Sigmoid colon (tissue), 7 donors: ENCODE measurements around the gene SNX1. TPM values are rescaled to one million over a fixed set of nuclear protein-coding genes. Genes with fewer than 3 reads are reported as not detected.

Experiments used
- DNase-seq: peaks from one replicate; pipeline ENCODE4 v3.0.0-alpha.2; 2019
- H3K27ac ChIP-seq, 4 donors: fragments of 200-600 bp; sonication (generic); one replicate each; pipeline ENCODE4 v1.5.1; 2016 to 2019; ENCODE audit warnings: mild to moderate bottlenecking in 1 of 4
- H3K27me3 ChIP-seq, 3 donors: fragments of 200-600 bp; sonication (generic); one replicate each; pipeline ENCODE4 v1.5.1; 2019; ENCODE audit warnings: mild to moderate bottlenecking in 1 of 3
- H3K36me3 ChIP-seq, 4 donors: fragments of 200-600 bp; sonication (generic); one replicate each; pipeline ENCODE4 v1.5.1; 2016 to 2019
- H3K4me1 ChIP-seq, 4 donors: fragments of 200-600 bp; sonication (generic); one replicate each; pipeline ENCODE4 v1.5.1; 2017 to 2019
- H3K4me3 ChIP-seq, 4 donors: fragments of 200-600 bp; sonication (generic); one replicate each; pipeline ENCODE4 v1.5.1; 2017 to 2019; ENCODE audit warnings: mild to moderate bottlenecking in 2 of 4, moderate library complexity in 1 of 4
- H3K9me3 ChIP-seq, 4 donors: fragments of 200-600 bp in 3 of 4; sonication (generic) in 3 of 4; one replicate each; pipeline versions ENCODE4 v1.5.1 to v1.6.1; 2013 to 2019
- EP300 ChIP-seq, 4 donors: sonication (generic); formaldehyde crosslinking; IDR thresholded peaks; one replicate each; pipeline ENCODE4 v1.6.1; 2017; ENCODE audit warnings: antibody characterized with exemption in 4 of 4
- POLR2A ChIP-seq, 2 donors: fragments of 450-650 bp; IDR thresholded peaks; one replicate each; pipeline ENCODE4 v1.6.1; 2016; ENCODE audit warnings: antibody characterized with exemption in 2 of 2, mild to moderate bottlenecking in 2 of 2, moderate library complexity in 2 of 2
- POLR2AphosphoS5 ChIP-seq, 4 donors: sonication (generic); formaldehyde crosslinking; IDR thresholded peaks; one replicate each; pipeline ENCODE4 v1.6.1; 2017; ENCODE audit warnings: antibody characterized with exemption in 4 of 4
- WGBS, 2 donors: extraction: QIAGEN DNeasy Blood & Tissue Kit; methylation state at CpG; one replicate each; pipeline ENCODE4 v1.1.7; 2013; 5-methylcytosine and 5-hydroxymethylcytosine counted together
- intact Hi-C: fragments of 100-400 bp; cut with DNase I; formaldehyde crosslinking; loops from one replicate; pipeline ENCODE4 v1.15.1; 2023
- polyA plus RNA-seq, 3 donors: library from polyadenylated mRNA; stranded (reverse); fragments of 200-250 nt; gene quantifications; one replicate each; pipeline ENCODE4 v1.2.3, GENCODE V29; 2013
- total RNA-seq, 4 donors: library from RNA; depleted of rRNA; stranded (reverse); fragments of >200 nt; gene quantifications; one replicate each; pipeline ENCODE4 v1.1.0, GENCODE V29; 2016
- TF ChIP-seq, protein P1 (sequence below), 4 experiments: fragments of 450-650 bp in 3 of 4; fragments of 200-600 bp in 1 of 4; IDR thresholded peaks; one replicate each; pipeline ENCODE4 v1.5.1; 2016 to 2019; ENCODE audit warnings: antibody characterized with exemption in 4 of 4, mild to moderate bottlenecking in 3 of 4, moderate library complexity in 2 of 4
- donor health status: healthy with polysubstance abuse.
- donor health status: Bipolar disorder and iron deficiency.
- donor health status: healthy.

The SNX1 gene
- total and polyA plus RNA-seq, 7 donors = 70.3 to 88.1 (median 75.1) TPM

DNA sequence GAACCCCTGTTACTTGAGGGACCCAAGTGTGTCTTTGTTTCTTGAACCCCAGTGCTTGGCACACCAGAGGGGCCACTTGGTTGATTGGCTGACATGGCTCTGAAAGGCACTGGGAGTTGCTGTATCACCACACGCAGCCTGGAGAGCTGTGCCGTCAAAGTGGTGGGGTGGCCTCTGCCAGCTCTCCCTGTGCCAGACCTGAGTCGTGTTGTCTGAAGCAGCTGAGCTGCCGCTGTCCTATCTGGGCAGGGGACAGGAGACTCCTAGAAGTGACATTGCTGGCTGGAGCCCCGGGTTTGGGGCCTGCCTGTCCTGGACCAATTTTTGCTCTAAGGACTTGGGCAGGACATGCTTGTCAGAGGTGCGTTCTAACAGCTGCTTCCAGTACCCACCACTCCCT lies 50.3 kb downstream of the SNX1 start:
- peaks cover 0 to 43% (median 7%) of the 10 kb centered on the region in 4 donors for H3K36me3 ChIP-seq
- H3K27ac ChIP-seq = no peak overlapping the region
- H3K4me3 ChIP-seq = no peak overlapping the region
- DNase-seq = peak; percentile 59
- H3K4me1 ChIP-seq = peaks cover 0 to 1% (median under 1%) of the 10 kb centered on the region in 4 donors
- peaks cover 2 to 9% (median 4%) of the 10 kb centered on the region in 3 donors for H3K27me3 ChIP-seq
- H3K9me3 ChIP-seq = no peaks in the 10 kb centered on the region
- WGBS, 2 donors = 87 to 89% methylated on average over 6 of the region's 6 CpGs
- intact Hi-C loops = no loop called here
- TF ChIP-seq, protein P1, sequence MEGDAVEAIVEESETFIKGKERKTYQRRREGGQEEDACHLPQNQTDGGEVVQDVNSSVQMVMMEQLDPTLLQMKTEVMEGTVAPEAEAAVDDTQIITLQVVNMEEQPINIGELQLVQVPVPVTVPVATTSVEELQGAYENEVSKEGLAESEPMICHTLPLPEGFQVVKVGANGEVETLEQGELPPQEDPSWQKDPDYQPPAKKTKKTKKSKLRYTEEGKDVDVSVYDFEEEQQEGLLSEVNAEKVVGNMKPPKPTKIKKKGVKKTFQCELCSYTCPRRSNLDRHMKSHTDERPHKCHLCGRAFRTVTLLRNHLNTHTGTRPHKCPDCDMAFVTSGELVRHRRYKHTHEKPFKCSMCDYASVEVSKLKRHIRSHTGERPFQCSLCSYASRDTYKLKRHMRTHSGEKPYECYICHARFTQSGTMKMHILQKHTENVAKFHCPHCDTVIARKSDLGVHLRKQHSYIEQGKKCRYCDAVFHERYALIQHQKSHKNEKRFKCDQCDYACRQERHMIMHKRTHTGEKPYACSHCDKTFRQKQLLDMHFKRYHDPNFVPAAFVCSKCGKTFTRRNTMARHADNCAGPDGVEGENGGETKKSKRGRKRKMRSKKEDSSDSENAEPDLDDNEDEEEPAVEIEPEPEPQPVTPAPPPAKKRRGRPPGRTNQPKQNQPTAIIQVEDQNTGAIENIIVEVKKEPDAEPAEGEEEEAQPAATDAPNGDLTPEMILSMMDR (IDR thresholded peaks at IDR 0.05) = no peak
- TF ChIP-seq POLR2AphosphoS5 (IDR thresholded peaks at IDR 0.05) (no peak), POLR2A (IDR thresholded peaks at IDR 0.05) (no peak), EP300 (IDR thresholded peaks at IDR 0.05) (no peak)

DNA sequence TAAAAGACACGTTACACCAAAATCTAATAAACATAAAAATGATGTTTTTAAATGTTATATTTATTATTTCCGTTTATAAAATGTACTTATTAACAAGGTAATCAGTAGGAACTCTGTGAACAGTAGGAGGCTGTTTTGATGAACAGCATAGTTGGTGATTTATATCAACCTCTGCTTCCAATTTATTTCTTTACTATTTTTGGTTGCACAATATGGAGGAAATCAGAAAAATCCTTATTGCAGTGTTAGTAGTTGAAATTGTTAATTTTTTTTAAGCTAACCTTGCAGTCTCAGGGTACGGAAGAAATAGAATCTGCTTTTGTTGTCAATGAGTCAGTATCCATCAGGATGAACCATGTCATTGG lies 50.7 kb downstream of the SNX1 start:
- 94 to 95% methylated on average over 3 of the region's 3 CpGs for WGBS, 2 donors
- H3K4me1 ChIP-seq = peaks cover 0 to 6% (median 5%) of the 10 kb centered on the region in 4 donors
- no peak for DNase-seq
- no peak overlapping the region for H3K27ac ChIP-seq
- H3K9me3 ChIP-seq = no peaks in the 10 kb centered on the region
- no peak overlapping the region for H3K4me3 ChIP-seq
- intact Hi-C loops = no loop called here
- peaks cover 0 to 38% (median 7%) of the 10 kb centered on the region in 4 donors for H3K36me3 ChIP-seq
- H3K27me3 ChIP-seq = peaks cover 7 to 13% (median 8%) of the 10 kb centered on the region in 3 donors
- no peak for TF ChIP-seq POLR2A (IDR thresholded peaks at IDR 0.05)
- TF ChIP-seq EP300 (IDR thresholded peaks at IDR 0.05) = no peak

- H3K9me3 ChIP-seq = no peaks in the 10 kb centered on the region
- H3K4me3 ChIP-seq = no peak overlapping the region
- H3K4me1 ChIP-seq = peaks cover 0 to 12% (median 11%) of the 10 kb centered on the region in 4 donors
- no peak overlapping the region for H3K27ac ChIP-seq
- intact Hi-C loops = no loop called here
- peaks cover 0 to 32% (median 7%) of the 10 kb centered on the region in 4 donors for H3K36me3 ChIP-seq
- DNase-seq = peak; percentile 50
- WGBS, 2 donors = 89 to 93% methylated on average over 26 of the region's 26 CpGs
- H3K27me3 ChIP-seq = peaks cover 13 to 19% (median 14%) of the 10 kb centered on the region in 3 donors
- TF ChIP-seq POLR2A (IDR thresholded peaks at IDR 0.05) (no peak), POLR2AphosphoS5 (IDR thresholded peaks at IDR 0.05) (no peak), EP300 (IDR thresholded peaks at IDR 0.05) (no peak)
- TF ChIP-seq, protein P1 (IDR thresholded peaks at IDR 0.05) = no peak
These were observed 51.3 kb downstream of the SNX1 start for GRCh38 chr15:64146885-64147681.

DNA sequence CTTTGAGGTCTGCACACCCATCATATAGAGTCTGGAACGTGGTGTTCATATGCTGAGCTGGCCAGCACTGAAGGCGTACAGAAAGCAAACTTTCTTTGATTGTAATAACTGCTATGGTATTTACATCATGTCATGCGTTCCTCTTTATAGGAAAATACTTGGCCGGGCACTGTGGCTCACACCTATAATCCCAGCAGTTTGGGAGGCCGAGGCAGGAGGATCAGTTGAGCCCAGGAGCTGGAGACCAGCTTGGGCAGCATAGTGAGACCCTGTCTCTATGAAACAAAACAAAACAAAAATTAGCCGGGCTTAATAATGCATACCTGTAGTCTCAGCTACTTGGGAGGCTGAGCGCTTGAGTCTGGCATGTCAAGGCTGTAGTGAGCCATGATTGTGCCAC lies 52.4 kb downstream of the SNX1 start:
- TF ChIP-seq POLR2A (IDR thresholded peaks at IDR 0.05) (no peak), POLR2AphosphoS5 (IDR thresholded peaks at IDR 0.05) (no peak), EP300 (IDR thresholded peaks at IDR 0.05) (no peak)
- TF ChIP-seq, protein P1 (IDR thresholded peaks at IDR 0.05) = no peak
- Histone ChIP-seq H3K36me3 (peaks cover 0 to 26% (median 3%) of the 10 kb centered on the region in 4 donors), H3K4me3 (no peak overlapping the region), H3K9me3 (no peaks in the 10 kb centered on the region), H3K27me3 (peaks cover 23 to 30% (median 25%) of the 10 kb centered on the region in 3 donors), H3K4me1 (peaks cover 0 to 23% (median 22%) of the 10 kb centered on the region in 4 donors), H3K27ac (no peak overlapping the region)
- WGBS, 2 donors = 67 to 91% methylated on average over 7 of the region's 7 CpGs
- DNase-seq = no peak
- intact Hi-C loops = no loop called here

DNA sequence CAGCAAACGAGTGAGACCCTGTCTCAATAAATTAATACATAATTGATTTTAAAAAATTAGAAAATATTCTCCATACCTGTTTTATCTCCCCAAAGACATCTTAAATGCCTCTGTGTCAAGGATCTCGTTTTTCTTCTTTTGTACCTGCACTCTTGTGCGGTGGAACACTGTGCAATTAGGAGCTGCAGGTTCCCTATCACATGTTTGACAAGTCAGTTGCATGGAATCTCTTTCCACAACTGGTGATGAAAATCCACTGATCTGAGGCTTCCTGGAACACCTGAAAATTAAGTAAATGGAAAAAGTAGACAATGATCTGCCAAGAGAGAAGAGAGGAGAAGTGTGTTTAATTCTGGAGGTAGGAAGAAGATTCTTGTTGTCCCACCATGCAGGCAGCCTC lies 52.8 kb downstream of the SNX1 start:
- 79 to 85% methylated on average over 3 of the region's 3 CpGs for WGBS, 2 donors
- H3K27me3 ChIP-seq = peaks cover 24 to 33% (median 27%) of the 10 kb centered on the region in 3 donors
- H3K9me3 ChIP-seq = no peaks in the 10 kb centered on the region
- intact Hi-C loops = no loop called here
- no peak for TF ChIP-seq EP300 (IDR thresholded peaks at IDR 0.05)
- no peak for TF ChIP-seq POLR2A (IDR thresholded peaks at IDR 0.05)
- TF ChIP-seq, protein P1 (IDR thresholded peaks at IDR 0.05) = no peak
- no peak for TF ChIP-seq POLR2AphosphoS5 (IDR thresholded peaks at IDR 0.05)
- H3K4me3 ChIP-seq = no peak overlapping the region
- peaks cover 0 to 22% (median 3%) of the 10 kb centered on the region in 4 donors for H3K36me3 ChIP-seq
- H3K4me1 ChIP-seq = peaks cover 0 to 27% (median 26%) of the 10 kb centered on the region in 4 donors
- no peak for DNase-seq
- H3K27ac ChIP-seq = no peak overlapping the region
